ENCODE data around the gene MCM10. TPM values are rescaled to one million over a fixed set of nuclear protein-coding genes. Genes with fewer than 3 reads are reported as not detected.

MCM10 gene
- total RNA-seq, 4 donors from 2014 or later: 2.3 to 9.2 (median 4.0) TPM

- DNase-seq: no peak
- no peak overlapping the region for H3K27ac ChIP-seq
- TF ChIP-seq CTCF (IDR thresholded peaks at IDR 0.05) (no peak), POLR2A (IDR thresholded peaks at IDR 0.05) (no peak)
- no peaks in the 10 kb centered on the region for H3K27me3 ChIP-seq
- H3K9me3 ChIP-seq: no peaks in the 10 kb centered on the region
- WGBS, 2 donors: 86 to 88% methylated on average over 3 of the region's 3 CpGs
- no peak overlapping the region for H3K4me3 ChIP-seq
- H3K4me1 ChIP-seq: peaks cover 0 to 33% (median 0%) of the 10 kb centered on the region in 3 donors
- peaks cover 0 to 89% (median 12%) of the 10 kb centered on the region in 3 donors for H3K36me3 ChIP-seq
- intact Hi-C loops (cut with DNase I): no loop called here
Measured at GRCh38 chr10:13118784-13119410, 42.5 kb upstream of the MCM10 start.

- Histone ChIP-seq H3K9me3 (no peaks in the 10 kb centered on the region), H3K27ac (peak overlapping the region in 3 of 4 donors; percentile 11 to 29 (median 19)), H3K27me3 (no peaks in the 10 kb centered on the region), H3K4me3 (no peak overlapping the region), H3K4me1 (peaks cover 0 to 28% (median 0%) of the 10 kb centered on the region in 3 donors), H3K36me3 (peaks cover 4 to 100% (median 18%) of the 10 kb centered on the region in 3 donors)
- WGBS, 2 donors: 77 to 84% methylated on average over 9 to 10 of the region's 10 CpGs
- intact Hi-C loops (cut with DNase I): no loop called here
- DNase-seq: no peak
- TF ChIP-seq CTCF (IDR thresholded peaks at IDR 0.05) (no peak), POLR2A (IDR thresholded peaks at IDR 0.05) (no peak)
Measured at GRCh38 chr10:13120786-13121499, 40.4 kb upstream of the MCM10 start.

GRCh38 chr10:13121500-13121854 lies 39.9 kb upstream of the MCM10 start:
- Histone ChIP-seq H3K27me3 (no peaks in the 10 kb centered on the region), H3K4me3 (no peak overlapping the region), H3K36me3 (peaks cover 4 to 100% (median 20%) of the 10 kb centered on the region in 3 donors), H3K27ac (peak overlapping the region in 1 of 4 donors; percentile 29), H3K9me3 (no peaks in the 10 kb centered on the region), H3K4me1 (peaks cover 0 to 24% (median 0%) of the 10 kb centered on the region in 3 donors)
- 84 to 88% methylated on average over 1 of the region's 1 CpG for WGBS, 2 donors
- no peak for TF ChIP-seq POLR2A (IDR thresholded peaks at IDR 0.05)
- no peak for TF ChIP-seq CTCF (IDR thresholded peaks at IDR 0.05)
- intact Hi-C loops (cut with DNase I): no loop called here
- DNase-seq: no peak

GRCh38 chr10:13136651-13137050 lies 24.7 kb upstream of the MCM10 start:
- Histone ChIP-seq H3K27me3 (no peaks in the 10 kb centered on the region), H3K27ac (no peak overlapping the region), H3K4me3 (no peak overlapping the region), H3K4me1 (no peaks in the 10 kb centered on the region), H3K9me3 (no peaks in the 10 kb centered on the region), H3K36me3 (peaks cover 18 to 100% (median 50%) of the 10 kb centered on the region in 3 donors)
- intact Hi-C loops (cut with DNase I): no loop called here
- DNase-seq: no peak
- no peak for TF ChIP-seq POLR2A (IDR thresholded peaks at IDR 0.05)
- TF ChIP-seq CTCF (IDR thresholded peaks at IDR 0.05): no peak
- WGBS, 2 donors: 89 to 93% methylated on average over 7 to 8 of the region's 8 CpGs

- no peak for DNase-seq
- TF ChIP-seq CTCF (IDR thresholded peaks at IDR 0.05): no peak
- TF ChIP-seq POLR2A (IDR thresholded peaks at IDR 0.05): no peak
- WGBS, 2 donors: 90 to 100% methylated on average over 2 to 6 of the region's 7 CpGs
- peaks cover 20 to 97% (median 33%) of the 10 kb centered on the region in 3 donors for H3K36me3 ChIP-seq
- intact Hi-C loops (cut with DNase I): no loop called here
- H3K4me3 ChIP-seq: no peak overlapping the region
- H3K4me1 ChIP-seq: no peaks in the 10 kb centered on the region
- H3K27me3 ChIP-seq: no peaks in the 10 kb centered on the region
- H3K27ac ChIP-seq: no peak overlapping the region
- no peaks in the 10 kb centered on the region for H3K9me3 ChIP-seq
Measured at GRCh38 chr10:13139150-13139549, 22.2 kb upstream of the MCM10 start.
